ENCODE results near the gene NSUN3.

NSUN3 gene

DNA sequence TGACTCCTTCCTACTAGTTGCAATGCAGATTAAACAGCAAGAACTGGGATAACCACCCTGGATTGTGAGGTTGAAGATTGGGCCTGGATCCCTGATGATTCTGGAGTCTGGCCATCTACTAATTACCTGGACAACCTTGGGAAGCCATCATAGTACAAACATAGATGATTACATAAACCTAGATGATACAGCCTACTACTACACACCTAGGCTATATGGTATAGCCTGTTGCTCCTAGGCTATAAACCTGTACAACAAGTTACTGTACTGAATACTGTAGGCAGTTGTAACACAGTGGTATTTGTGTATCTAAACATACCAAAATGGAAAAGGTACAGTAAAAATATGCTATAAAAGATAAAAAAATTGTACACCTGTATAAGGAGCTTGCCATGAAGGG is 48.0 kb downstream of the NSUN3 start:
- no peak for DNase-seq

DNA sequence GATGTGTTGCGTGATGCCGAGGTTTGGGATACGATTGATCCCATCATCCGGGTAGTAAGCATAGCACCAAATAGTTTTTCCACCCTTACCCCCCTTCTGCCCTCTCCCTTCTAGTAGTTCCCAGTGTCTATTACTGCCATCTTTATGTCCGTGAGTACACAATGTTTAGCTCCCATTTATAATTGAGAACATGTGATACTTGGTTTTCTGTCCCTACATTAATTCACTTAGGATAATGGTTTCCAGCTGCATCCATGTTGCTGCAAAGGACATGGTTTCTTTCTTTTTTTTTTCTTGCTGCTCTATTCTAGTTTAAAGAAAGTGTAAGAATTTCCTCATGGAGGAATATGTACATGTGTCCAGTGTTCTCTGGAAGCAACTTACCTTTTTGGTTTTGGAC is 51.8 kb downstream of the NSUN3 start:
- intact Hi-C loops (cut with DNase I), result no loop called here
- DNase-seq, result no peak

More for the DNA sequence above, 48.0 kb downstream of the NSUN3 start:
- intact Hi-C loops (cut with DNase I), result no loop called here

DNA sequence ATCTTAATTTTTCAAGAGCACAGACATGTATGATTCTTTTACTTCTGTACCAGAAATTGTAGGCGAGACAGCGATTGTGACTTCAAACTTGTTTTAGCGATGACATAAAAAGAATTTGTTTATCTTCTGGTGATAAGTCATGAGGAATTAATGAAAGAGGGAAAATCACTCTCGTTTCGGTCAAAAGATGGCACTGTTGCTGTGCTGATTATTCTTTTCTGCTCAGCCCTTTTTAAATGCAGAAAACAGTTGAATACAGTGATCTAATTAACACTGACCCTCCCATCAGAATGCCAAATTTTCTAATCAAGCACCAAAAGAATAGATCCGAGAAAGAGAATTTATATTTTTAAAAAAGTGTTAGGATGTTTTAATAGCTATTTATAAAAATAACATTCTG is 52.6 kb downstream of the NSUN3 start:
- peak in 17 of 42 donors; percentile 18 to 71 (median 36) for DNase-seq
- intact Hi-C loops (cut with DNase I), result no loop called here

DNA sequence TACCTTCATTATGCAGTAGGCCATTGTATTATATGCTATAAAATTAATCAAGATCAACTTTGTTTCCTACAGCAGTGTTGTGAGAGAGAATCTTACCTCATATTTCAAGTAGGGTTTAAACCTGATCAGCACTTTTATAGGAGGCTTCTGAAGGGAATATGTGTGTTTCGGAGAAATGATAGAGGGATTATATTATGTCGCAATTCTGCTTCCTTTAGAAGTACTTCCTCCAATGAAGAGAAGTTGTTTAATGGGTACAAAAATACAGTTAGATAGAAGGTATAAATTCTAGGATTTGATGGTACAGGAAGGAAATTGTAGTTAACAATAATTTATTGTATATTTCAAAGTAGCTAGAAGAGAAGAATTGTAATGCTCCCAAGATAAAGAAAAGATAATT is 54.9 kb downstream of the NSUN3 start:
- intact Hi-C loops (cut with DNase I), result no loop called here
- DNase-seq, result no peak

DNA sequence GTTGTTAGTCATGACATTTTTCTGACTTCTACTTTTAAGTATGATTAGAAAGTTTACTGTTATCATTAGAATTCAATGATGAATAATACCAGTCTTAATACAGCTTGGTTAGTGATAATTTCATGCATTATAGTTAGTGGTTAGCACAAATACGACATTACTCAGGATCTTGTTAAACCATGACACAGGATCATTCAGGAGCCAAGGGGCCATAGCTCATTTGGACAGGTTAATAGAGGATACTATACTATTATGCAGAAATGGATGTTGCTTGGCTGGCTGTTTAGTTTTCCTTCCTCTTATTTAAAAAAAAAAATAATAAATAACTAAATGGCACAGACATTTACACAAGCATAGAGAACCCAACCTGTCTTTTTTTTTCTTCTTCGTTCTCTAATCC is 55.5 kb downstream of the NSUN3 start:
- DNase-seq, result no peak
- intact Hi-C loops (cut with DNase I), result no loop called here

DNA sequence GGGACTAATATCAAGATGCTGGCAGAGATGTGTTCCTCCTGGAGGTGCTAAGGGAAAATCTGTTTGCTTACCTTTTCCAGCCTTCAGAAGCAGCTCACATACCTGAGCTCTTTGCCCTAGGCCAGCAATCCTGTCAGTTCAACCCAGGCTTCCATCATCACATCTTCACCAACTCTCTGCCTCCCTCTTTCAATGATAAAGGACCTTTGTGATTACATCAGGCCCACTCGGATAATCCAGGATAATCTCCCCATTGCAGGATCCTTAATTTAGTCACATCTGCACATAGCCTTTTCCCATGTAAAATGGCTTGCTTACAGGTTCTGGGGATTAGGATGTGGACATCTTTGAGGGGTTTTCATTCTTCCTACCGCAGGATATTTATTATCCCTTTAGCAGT is 58.3 kb downstream of the NSUN3 start:
- intact Hi-C loops (cut with DNase I), result no loop called here
- DNase-seq, result no peak

DNA sequence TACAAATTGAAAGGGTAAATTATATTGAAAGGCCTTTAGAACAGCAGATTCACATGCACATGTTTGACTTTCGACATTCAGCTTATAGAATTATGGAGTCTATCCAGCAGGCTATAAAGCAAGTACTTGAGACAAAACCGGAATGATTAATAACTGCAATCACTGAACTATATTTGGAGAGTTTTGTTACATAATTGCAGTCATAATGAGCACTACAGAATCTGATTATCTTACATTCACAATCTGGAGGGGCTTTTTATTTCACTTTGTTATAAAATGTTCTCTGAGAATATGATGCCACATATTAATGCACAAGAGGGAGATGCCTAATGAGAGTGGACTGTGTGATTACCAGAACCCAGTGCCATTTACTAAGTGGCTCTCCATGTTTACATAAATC is 64.3 kb downstream of the NSUN3 start:
- intact Hi-C loops (cut with DNase I), result no loop called here
- no peak for DNase-seq

DNA sequence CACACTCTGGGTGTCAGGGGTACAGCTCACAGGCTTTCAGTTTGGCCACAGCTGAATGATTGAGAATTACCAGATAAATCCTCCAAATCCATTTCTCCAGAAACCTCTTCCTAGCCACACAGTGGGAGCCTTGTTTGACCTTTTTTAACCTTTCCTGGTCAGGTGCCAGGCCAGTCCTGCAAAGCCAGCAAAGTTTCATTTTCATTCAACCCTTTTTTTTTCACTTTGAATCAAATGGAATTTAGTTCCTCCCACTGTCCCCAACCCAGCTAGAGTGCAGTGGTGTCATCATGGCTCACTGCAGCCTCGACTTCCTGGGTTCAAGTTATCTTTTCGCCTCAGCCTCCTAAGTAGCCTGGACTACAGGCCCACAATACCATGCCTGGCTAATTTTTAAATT is 67.8 kb downstream of the NSUN3 start:
- DNase-seq, result peak in 2 of 42 donors; percentile 13 to 37
- intact Hi-C loops (cut with DNase I), result no loop called here

DNA sequence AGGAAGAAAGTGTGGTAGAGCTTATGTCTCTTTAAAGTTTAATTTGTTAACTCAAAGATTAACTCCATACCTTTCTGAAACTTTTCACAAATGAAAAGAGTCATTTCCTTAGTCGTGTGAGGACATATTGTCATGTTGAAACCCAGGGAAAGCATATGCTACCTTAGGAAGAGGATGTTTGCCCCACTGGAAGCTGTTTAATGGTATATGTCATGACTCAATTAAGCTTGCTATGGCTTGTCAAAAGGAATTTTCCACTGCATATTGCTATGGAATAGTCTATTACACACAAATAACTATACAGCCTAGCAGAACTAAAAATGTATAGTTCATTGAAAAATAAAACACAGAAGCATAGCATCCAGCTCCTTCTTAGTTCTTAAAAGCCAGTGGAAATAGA is 69.9 kb downstream of the NSUN3 start:
- DNase-seq, result no peak
- intact Hi-C loops (cut with DNase I), result no loop called here

DNA sequence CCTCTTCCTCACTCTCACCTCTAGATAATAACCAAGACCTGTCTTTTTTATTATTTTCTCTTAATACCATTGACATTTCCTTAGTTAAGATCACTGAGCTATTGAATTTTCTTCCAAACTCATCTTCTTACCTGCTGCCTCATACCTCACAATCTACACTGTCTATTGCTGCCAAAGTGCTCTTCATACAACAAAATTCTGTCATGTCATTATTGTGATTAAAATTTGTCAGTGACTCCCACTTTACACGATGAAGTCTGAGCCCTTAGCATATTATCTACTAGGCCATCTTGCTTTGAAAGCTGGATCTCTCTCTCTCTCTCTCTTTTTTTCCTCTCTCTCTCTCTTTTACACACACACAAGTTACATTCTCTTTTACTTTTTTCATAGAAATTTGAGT is 73.3 kb downstream of the NSUN3 start:
- DNase-seq, result no peak
- intact Hi-C loops (cut with DNase I), result no loop called here

DNA sequence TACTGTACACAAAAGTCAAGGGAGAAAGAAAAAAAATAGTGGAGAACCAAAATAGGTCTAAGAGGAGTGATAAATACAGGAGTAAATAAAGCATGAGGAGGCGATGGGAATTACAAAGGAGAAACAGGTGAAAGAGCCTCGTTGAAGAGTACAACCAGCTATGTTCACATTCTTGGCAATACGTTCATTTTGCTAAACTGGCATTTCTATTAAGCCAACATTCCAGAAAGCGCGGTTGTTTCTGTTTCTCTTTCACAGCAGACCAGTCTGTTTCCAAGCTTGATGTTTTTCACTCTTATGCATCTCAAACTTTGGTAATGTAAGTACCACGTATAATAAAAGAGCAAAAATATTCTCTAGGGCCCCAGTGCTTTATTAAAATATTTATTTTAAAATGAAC is 74.5 kb downstream of the NSUN3 start:
- intact Hi-C loops (cut with DNase I), result no loop called here
- peak in 1 of 42 donors; percentile 39 for DNase-seq

DNA sequence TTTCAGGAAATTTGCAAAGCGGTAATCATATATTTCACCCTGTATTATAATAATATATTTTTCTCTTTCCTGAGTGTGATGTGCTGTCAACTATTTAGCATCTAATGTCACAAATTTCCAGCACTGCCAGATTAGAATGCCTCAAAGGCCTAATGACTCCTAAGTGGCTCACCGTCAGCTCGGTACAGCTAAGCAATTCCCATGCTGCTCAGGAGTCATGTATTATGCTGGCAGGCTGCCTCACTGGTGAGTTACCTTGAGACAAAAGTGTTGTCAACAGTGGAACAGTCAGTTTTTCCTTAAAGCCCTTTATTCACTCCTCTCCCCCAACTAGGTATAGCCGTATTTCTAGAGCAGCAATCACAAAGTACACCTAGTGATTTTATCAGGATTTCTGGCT is 83.6 kb downstream of the NSUN3 start:
- intact Hi-C loops (cut with DNase I), result no loop called here

DNA sequence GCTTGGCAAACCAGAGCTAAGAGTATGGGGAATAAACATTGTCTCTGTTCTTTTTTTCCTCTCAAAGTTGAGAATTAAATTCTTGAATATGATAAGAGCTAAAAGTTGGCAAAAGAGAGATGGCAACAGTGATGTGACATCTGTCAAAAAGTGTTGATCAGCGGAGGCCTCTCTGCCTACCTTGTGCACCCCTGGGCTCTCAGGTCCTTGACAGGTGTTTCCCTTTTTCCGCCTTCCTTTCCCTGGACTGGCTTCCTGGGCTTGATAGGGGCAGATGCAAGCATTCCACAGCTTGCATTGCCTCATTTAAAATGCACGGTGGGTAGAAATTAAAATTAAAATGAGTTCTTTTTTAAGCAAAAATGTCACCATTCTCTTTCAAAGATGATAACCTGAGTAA is 84.2 kb downstream of the NSUN3 start:
- DNase-seq, result peak in 1 of 42 donors; percentile 36
- intact Hi-C loops (cut with DNase I), result no loop called here

More for the DNA sequence above, 83.6 kb downstream of the NSUN3 start:
- peak in 20 of 42 donors; percentile 13 to 74 (median 36) for DNase-seq

DNA sequence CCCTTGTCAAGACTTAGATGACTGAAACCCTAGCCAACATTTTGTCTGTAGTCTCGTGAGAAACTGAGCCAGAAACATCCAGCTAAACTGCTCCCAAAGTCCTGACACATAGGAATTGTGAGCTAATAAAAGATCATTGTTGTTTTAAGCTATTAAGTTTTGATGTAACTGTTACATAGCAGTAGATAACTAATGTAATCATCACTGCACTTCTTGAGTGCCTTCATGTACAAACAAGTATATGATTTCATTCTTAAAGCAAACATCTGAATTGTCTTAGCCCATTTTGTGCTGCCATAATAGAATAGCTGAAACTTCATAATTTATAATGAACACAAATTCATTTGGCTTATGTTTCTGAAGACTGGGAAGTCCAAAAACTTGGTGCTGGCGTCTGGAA is 87.3 kb downstream of the NSUN3 start:
- no peak for DNase-seq
- intact Hi-C loops (cut with DNase I), result no loop called here

DNA sequence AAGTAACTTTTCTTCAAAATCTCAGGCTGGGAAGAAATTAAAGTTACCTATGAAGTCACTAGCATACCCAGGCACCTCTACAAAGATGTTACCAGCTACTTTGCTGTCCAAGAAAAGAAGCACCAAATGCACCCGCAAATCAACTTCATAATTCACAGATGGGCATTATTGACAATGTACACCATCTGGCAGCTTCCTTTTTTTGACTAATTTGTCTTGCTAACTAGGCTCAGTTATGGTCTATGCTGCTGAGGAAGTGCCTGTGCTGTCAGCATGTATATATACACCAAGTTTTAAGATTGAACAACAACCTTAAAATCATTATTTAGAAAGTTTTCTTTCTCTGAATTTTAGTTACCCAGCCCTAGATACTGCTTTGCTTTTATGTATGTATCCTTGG is 93.8 kb downstream of the NSUN3 start:
- intact Hi-C loops (cut with DNase I), result no loop called here
- no peak for DNase-seq

DNA sequence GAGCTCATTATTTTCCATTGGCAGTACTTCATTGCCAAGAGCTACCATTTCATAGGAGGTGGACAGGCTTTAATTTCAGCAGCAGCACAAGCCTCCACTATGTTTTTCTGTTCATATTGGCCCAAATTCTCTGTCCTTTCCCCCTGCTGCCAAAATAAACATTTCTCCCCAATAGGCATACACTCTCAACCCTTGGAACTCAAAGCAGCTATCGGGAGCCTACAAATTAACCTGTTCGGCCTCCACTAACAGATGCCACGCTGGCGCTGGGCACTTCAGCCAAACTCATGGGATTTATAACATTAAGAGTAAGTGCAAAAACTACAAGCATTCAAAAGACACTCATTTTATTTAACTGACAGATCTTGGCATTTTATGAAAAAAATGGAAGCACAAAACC is 95.7 kb downstream of the NSUN3 start:
- peak in 6 of 42 donors; percentile 12 to 43 (median 23) for DNase-seq
- intact Hi-C loops (cut with DNase I), result no loop called here

DNA sequence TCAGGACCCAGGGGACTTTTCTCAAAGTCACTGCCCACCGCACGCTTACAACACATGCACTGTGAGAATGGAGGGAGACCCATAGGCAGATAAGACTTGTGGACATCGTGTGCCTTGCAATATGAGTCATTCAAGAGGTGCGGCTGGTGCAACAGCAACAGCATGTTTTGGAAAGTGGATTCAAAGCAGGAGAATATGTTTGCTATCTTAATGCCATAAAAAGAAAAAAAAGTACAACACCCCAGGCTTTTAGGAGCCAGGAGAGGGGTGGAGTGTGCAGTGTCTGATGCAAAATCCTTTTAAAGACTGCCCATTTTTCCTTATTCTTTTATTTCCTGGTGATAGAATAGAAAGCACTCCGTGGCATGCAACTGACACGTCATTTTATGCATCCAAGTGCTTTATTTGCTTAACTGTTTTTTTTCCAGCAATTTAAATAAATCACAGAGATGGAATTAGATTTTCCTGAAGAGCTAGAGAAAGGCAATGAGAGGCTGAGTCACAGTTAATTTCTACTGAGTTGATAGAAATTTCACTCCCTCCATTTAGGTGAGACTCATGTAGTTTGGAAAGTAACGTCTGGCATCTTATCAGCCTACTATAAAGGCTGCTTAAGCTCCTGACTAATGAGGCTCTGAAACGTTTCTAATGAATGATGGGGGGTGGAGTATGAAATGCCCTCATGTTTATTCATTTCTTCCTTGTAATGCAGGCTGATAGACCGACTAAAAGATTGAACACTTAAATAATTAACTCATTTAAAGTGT is 96.4 kb downstream of the NSUN3 start:
- intact Hi-C loops (cut with DNase I), result no loop called here
- peak in 2 of 42 donors; percentile 29 to 36 for DNase-seq

DNA sequence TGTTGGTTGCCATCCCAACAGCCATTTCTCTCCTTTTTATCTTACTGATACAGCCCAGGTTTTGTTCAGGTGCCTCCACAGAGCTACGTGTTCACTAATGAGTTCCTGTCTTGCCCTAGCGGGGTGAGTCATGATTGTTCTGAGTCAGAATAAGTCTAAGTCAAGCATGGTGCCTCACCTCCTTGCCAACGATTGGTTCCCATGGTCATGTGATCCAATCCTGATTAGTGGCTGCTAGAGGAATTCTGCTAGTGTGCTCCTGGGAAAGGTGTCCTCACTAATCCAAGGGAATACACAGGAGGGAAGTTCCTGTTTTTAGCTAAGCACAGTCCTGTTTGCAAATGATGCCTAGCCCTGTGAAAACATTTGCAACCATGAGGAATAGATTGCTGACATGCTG is 99.8 kb downstream of the NSUN3 start:
- intact Hi-C loops (cut with DNase I), result no loop called here

DNA sequence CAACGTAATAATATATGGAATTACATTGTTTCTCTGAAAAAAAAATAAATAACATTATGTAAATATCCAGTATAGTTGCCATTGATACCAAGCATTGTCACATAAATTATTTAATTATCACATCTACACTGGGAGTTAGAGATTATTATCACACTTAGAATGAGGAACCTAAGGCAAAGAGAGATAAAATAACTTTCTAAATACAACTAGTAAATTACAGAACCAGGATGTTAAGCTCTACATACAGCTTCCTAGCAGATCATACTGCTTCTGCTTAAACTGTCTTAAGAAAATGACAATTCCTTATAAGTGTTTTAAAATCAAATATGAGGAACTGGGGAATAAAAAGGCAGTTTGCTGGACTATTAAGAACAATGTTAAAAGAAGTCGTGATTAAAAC is 104.5 kb downstream of the NSUN3 start:
- intact Hi-C loops (cut with DNase I), result no loop called here
- no peak for DNase-seq

More for the DNA sequence above, 99.8 kb downstream of the NSUN3 start:
- peak in 33 of 42 donors; percentile 8 to 79 (median 49) for DNase-seq

DNA sequence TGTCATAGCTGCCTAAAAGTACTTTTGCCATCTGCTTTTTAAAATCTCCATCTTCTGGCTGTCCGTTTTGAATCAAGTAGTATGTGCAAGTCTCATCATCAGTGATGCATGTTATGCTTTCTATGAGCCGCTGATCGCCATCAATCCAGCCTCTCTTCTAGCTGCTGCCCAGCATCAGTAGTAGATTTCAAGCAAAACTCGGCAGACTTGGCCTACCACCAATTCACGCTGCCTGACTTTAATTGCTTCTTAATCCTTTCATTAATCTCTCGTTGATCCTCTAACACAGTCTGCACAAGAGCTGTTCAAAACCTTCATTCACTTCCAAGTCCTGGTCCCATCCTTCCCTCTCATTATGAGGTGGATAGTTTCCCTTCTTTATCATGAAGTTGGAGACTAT is 104.9 kb downstream of the NSUN3 start:
- intact Hi-C loops (cut with DNase I), result no loop called here
- DNase-seq, result no peak

DNA sequence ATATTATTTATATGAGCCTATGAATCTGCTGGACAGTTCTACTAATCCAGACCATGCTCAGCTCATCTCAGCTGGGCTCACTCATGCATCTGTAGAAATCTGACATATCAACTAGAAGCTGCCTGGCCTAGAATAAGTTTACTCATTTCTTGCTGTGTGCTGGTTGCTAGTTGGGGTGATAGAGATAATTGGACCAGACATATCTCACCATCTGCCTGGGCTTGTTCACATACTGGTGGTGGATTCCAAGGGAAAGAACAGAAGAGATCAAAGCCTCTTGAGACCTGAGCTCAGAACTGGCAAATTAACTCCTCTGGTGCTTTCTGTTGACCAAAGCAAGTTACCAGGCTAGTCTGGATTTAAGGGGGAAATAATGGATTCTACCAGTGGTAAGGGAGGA is 109.1 kb downstream of the NSUN3 start:
- intact Hi-C loops (cut with DNase I), result no loop called here
- no peak for DNase-seq

Data from head of caudate nucleus (tissue), 42 donors.